Breast epithelium (tissue), 4 donors: ENCODE measurements around the gene ZNF57. TPM values are rescaled to one million over a fixed set of nuclear protein-coding genes. Genes with fewer than 3 reads are reported as not detected.
"Not testable (repeated sequence)": the region's sequence is repeated elsewhere in the genome, so short reads cannot be mapped to it uniquely, and the experiment has no call there.

Source experiments
- DNase-seq, 2 donors: peaks; one replicate each; pipeline ENCODE4 v3.0.0-alpha.2; 2019; ENCODE audit warnings: low spot score in 2 of 2
- H3K27ac ChIP-seq, 2 donors: fragments of 200-600 bp; sonication (generic) in 1 of 2; one replicate each; pipeline ENCODE4 v1.5.1; 2016 to 2019; ENCODE audit warnings: mild to moderate bottlenecking in 1 of 2
- H3K27me3 ChIP-seq, 2 donors: fragments of 200-600 bp; sonication (generic) in 1 of 2; one replicate each; pipeline versions ENCODE4 v1.5.1 to v1.6.0; 2017 to 2019; ENCODE audit warnings: control low read depth in 1 of 2, mild to moderate bottlenecking in 1 of 2
- H3K36me3 ChIP-seq: fragments of 200-600 bp; one replicate; pipeline ENCODE4 v1.5.1; 2019
- H3K4me1 ChIP-seq, 2 donors: fragments of 200-600 bp; sonication (generic); one replicate each; pipeline ENCODE4 v1.5.1; 2016 to 2019; ENCODE audit warnings: control low read depth in 1 of 2
- H3K4me3 ChIP-seq, 3 donors: fragments of 200-600 bp; sonication (generic); 1 replicate in 2 of 3; 2 replicates in 1 of 3; pipeline ENCODE4 v1.5.1; 2016 to 2019; ENCODE audit warnings: mild to moderate bottlenecking in 3 of 3, moderate library complexity in 2 of 3
- H3K9me3 ChIP-seq, 2 donors: fragments of 200-600 bp; sonication (generic) in 1 of 2; one replicate each; pipeline ENCODE4 v1.5.1; 2016 to 2019; ENCODE audit warnings: control low read depth in 1 of 2
- CTCF ChIP-seq, 3 donors: fragments of 450-650 bp; IDR thresholded peaks; one replicate each; pipeline ENCODE4 v1.5.1; 2016 to 2017; ENCODE audit warnings: antibody characterized with exemption in 3 of 3, mild to moderate bottlenecking in 3 of 3, moderate library complexity in 3 of 3
- POLR2A ChIP-seq: fragments of 450-650 bp; IDR thresholded peaks from one replicate; pipeline ENCODE4 v1.6.1; 2016; ENCODE audit warnings: antibody characterized with exemption, mild to moderate bottlenecking, moderate library complexity
- POLR2AphosphoS5 ChIP-seq, 3 donors: sonication (generic); formaldehyde crosslinking; IDR thresholded peaks; one replicate each; pipeline ENCODE4 v1.6.1; 2017; ENCODE audit warnings: antibody characterized with exemption in 3 of 3
- intact Hi-C: fragments of 100-400 bp; cut with DNase I; formaldehyde crosslinking; loops from one replicate; pipeline ENCODE4 v1.15.1; 2023; ENCODE audit warnings: low total_unique reads
- total RNA-seq, 3 donors: library from RNA; depleted of rRNA; stranded (reverse); fragments of >200 nt; gene quantifications; one replicate each; pipeline ENCODE4 v1.1.0, GENCODE V29; 2016

The ZNF57 gene
- total RNA-seq, 3 donors from 2014 or later, result 2.7 to 9.2 (median 6.9) TPM

- no peak for DNase-seq
- no peak for TF ChIP-seq POLR2A
These were observed 2.0 kb downstream of the ZNF57 start for GRCh38 chr19:2902590-2903218.

GRCh38 chr19:2903326-2903725, 2.6 kb downstream of the ZNF57 start:
- H3K27ac ChIP-seq, intact Hi-C loops, H3K36me3 ChIP-seq, H3K9me3 ChIP-seq, H3K27me3 ChIP-seq, H3K4me3 ChIP-seq, DNase-seq, H3K4me1 ChIP-seq: not testable (repeated sequence)

More at GRCh38 chr19:2902590-2903218, 2.0 kb downstream of the ZNF57 start:
- H3K27ac ChIP-seq, result no peak overlapping the region
- H3K9me3 ChIP-seq, result no peaks in the 10 kb centered on the region
- no peak overlapping the region for H3K4me3 ChIP-seq
- intact Hi-C loops, result no loop called here
- H3K36me3 ChIP-seq, result no peaks in the 10 kb centered on the region
- H3K4me1 ChIP-seq, result no peaks in the 10 kb centered on the region
- H3K27me3 ChIP-seq, result no peaks in the 10 kb centered on the region

- TF ChIP-seq POLR2A, result no peak
- TF ChIP-seq CTCF (IDR thresholded peaks at IDR 0.05), result no peak
- TF ChIP-seq POLR2AphosphoS5 (IDR thresholded peaks at IDR 0.05), result no peak
- no peaks in the 10 kb centered on the region for H3K9me3 ChIP-seq
- H3K4me1 ChIP-seq, result no peaks in the 10 kb centered on the region
- no peak overlapping the region for H3K4me3 ChIP-seq
- H3K36me3 ChIP-seq, result no peaks in the 10 kb centered on the region
- no peak overlapping the region for H3K27ac ChIP-seq
- no peak for DNase-seq
- H3K27me3 ChIP-seq, result no peaks in the 10 kb centered on the region
- intact Hi-C loops, result no loop called here
These were observed 5.3 kb downstream of the ZNF57 start for GRCh38 chr19:2905918-2906519.

- Histone ChIP-seq H3K27ac (no peak overlapping the region), H3K27me3 (no peaks in the 10 kb centered on the region), H3K9me3 (no peaks in the 10 kb centered on the region), H3K4me3 (no peak overlapping the region), H3K4me1 (no peaks in the 10 kb centered on the region), H3K36me3 (no peaks in the 10 kb centered on the region)
- intact Hi-C loops, result no loop called here
- no peak for DNase-seq
- TF ChIP-seq POLR2AphosphoS5 (IDR thresholded peaks at IDR 0.05), result no peak
- no peak for TF ChIP-seq CTCF (IDR thresholded peaks at IDR 0.05)
- TF ChIP-seq POLR2A, result no peak
These were observed 6.0 kb downstream of the ZNF57 start for GRCh38 chr19:2906631-2907195.

- no peak overlapping the region for H3K4me3 ChIP-seq
- intact Hi-C loops, result no loop called here
- TF ChIP-seq CTCF (IDR thresholded peaks at IDR 0.05) (no peak), POLR2AphosphoS5 (IDR thresholded peaks at IDR 0.05) (no peak), POLR2A (no peak)
- H3K27me3 ChIP-seq, result no peaks in the 10 kb centered on the region
- no peaks in the 10 kb centered on the region for H3K4me1 ChIP-seq
- no peak for DNase-seq
- H3K9me3 ChIP-seq, result peaks cover 0 to 3% of the 10 kb centered on the region in 2 donors
- H3K36me3 ChIP-seq, result peaks cover 5% of the 10 kb centered on the region
- no peak overlapping the region for H3K27ac ChIP-seq
These were observed 11.6 kb downstream of the ZNF57 start for GRCh38 chr19:2912306-2912705.
